Fibroblast of lung (primary cell): ENCODE measurements around the gene FMNL2. TPM values are rescaled to one million over a fixed set of nuclear protein-coding genes. Genes with fewer than 3 reads are reported as not detected.

ENCODE experiments used
- DNase-seq, 2 donors: peaks; one replicate each; pipeline versions ENCODE4 v3.0.0 to v3.0.0-alpha.2; 2010; ENCODE audit warnings: low read depth in 2 of 2
- H2AFZ ChIP-seq: 2 replicates; pipeline ENCODE4 v1.5.1; 2012; ENCODE audit warnings: low read length, control low read depth, inconsistent platforms
- H3K27ac ChIP-seq: 2 replicates; pipeline ENCODE4 v1.5.1; 2011; ENCODE audit warnings: low read length, control low read depth; ENCODE audit not compliant: insufficient read depth
- H3K27me3 ChIP-seq: 2 replicates; pipeline ENCODE4 v1.5.1; 2011; ENCODE audit warnings: mild to moderate bottlenecking, low read length; ENCODE audit not compliant: control insufficient read depth, insufficient read depth
- H3K36me3 ChIP-seq: 2 replicates; pipeline ENCODE4 v1.5.1; 2011; ENCODE audit warnings: low read length; ENCODE audit not compliant: control insufficient read depth, insufficient read depth
- H3K4me1 ChIP-seq: 2 replicates; pipeline ENCODE4 v1.5.1; 2011; ENCODE audit warnings: low read length; ENCODE audit not compliant: control insufficient read depth, insufficient read depth; ENCODE audit errors: extremely low read depth
- H3K4me2 ChIP-seq: 2 replicates; pipeline ENCODE4 v1.5.1; 2011; ENCODE audit warnings: low read length, control low read depth; ENCODE audit not compliant: insufficient read depth; ENCODE audit errors: extremely low read depth
- H3K4me3 ChIP-seq, 4 experiments: fragments of 200-600 bp in 1 of 4; sonication (generic) in 1 of 4; replicated peaks in 1 of 4; 2 replicates each; pipeline ENCODE4 v1.5.1; 2011 to 2016; ENCODE audit warnings: low read length in 4 of 4, low read depth in 3 of 4, mild to moderate bottlenecking in 3 of 4, control low read depth in 2 of 4, inconsistent platforms in 1 of 4, mixed read lengths in 1 of 4; ENCODE audit not compliant: insufficient read depth in 1 of 4; ENCODE audit errors: control extremely low read depth in 1 of 4
- H3K79me2 ChIP-seq: 2 replicates; pipeline ENCODE4 v1.5.1; 2012; ENCODE audit warnings: mild to moderate bottlenecking, low read length, inconsistent platforms; ENCODE audit not compliant: control insufficient read depth, insufficient read depth
- H3K9ac ChIP-seq: 2 replicates; pipeline ENCODE4 v1.5.1; 2011; ENCODE audit warnings: mild to moderate bottlenecking, low read length, control low read depth; ENCODE audit not compliant: insufficient read depth
- H3K9me3 ChIP-seq: 2 replicates; pipeline ENCODE4 v1.5.1; 2012; ENCODE audit warnings: low read depth, low read length; ENCODE audit not compliant: control insufficient read depth, insufficient read depth
- H4K20me1 ChIP-seq: 2 replicates; pipeline ENCODE4 v1.5.1; 2011; ENCODE audit warnings: low read length; ENCODE audit not compliant: control insufficient read depth, insufficient read depth; ENCODE audit errors: extremely low read depth
- EZH2 ChIP-seq: IDR thresholded peaks from 2 replicates; pipeline ENCODE4 v1.5.1; 2012; ENCODE audit warnings: low read length, control low read depth, mild to moderate bottlenecking; ENCODE audit errors: missing control alignments
- polyA plus RNA-seq, 2 donors: library from polyadenylated mRNA; depleted of rRNA in 1 of 2; stranded (reverse) in 1 of 2; unstranded in 1 of 2; fragments of >200 nt; gene quantifications; 2 replicates each; pipeline ENCODE4 v1.2.1, GENCODE V29; 2011 to 2012; ENCODE audit warnings: missing spikeins in 1 of 2
- total RNA-seq: library from RNA; depleted of rRNA; stranded (reverse); fragments of >200 nt; gene quantifications from 2 replicates; pipeline ENCODE4 v1.2.1, GENCODE V29; 2014
- TF ChIP-seq, protein P1 (sequence below), 2 donors: IDR thresholded peaks in 1 of 2; conservative IDR thresholded peaks in 1 of 2; 1 replicate in 1 of 2; 2 replicates in 1 of 2; pipeline ENCODE4 v1.5.1; 2011 to 2012; ENCODE audit warnings: low read length in 2 of 2, control low read depth in 1 of 2, inconsistent platforms in 1 of 2, low read depth in 1 of 2, mild to moderate bottlenecking in 1 of 2

The FMNL2 gene
- total and polyA plus RNA-seq, 2 donors (not counting 1 experiment from before 2014, with no cell fraction given), result 12.0 to 30.2 TPM

DNA sequence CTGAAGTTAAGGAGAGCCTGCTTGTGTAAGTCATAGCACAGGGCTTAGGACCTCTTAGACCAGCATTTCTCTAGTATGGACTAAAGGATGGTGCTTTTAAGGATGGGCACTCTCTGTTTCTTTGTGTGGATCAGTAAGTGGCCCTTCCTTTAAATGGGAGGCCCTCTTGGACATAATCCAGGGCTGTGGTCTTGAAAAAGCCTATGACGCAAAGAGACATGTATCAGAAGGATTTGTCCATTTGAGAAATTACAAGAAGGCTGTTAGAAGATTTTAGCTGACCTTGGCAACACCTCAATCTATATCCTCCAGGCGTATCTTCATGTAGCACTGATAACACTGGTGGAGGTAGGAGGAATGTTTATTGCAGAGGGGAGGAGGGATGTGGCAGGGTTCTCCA lies 303.1 kb downstream of the FMNL2 start:
- no peak overlapping the region for H3K4me3 ChIP-seq
- TF ChIP-seq EZH2, result no peak
- TF ChIP-seq, protein P1, sequence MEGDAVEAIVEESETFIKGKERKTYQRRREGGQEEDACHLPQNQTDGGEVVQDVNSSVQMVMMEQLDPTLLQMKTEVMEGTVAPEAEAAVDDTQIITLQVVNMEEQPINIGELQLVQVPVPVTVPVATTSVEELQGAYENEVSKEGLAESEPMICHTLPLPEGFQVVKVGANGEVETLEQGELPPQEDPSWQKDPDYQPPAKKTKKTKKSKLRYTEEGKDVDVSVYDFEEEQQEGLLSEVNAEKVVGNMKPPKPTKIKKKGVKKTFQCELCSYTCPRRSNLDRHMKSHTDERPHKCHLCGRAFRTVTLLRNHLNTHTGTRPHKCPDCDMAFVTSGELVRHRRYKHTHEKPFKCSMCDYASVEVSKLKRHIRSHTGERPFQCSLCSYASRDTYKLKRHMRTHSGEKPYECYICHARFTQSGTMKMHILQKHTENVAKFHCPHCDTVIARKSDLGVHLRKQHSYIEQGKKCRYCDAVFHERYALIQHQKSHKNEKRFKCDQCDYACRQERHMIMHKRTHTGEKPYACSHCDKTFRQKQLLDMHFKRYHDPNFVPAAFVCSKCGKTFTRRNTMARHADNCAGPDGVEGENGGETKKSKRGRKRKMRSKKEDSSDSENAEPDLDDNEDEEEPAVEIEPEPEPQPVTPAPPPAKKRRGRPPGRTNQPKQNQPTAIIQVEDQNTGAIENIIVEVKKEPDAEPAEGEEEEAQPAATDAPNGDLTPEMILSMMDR (conservative IDR thresholded peaks at IDR 0.05 in 1 of 2, IDR thresholded peaks at IDR 0.05 in 1 of 2; ENCODE audit: low read depth in 1 of 2, low read length in 2 of 2), result no peak

DNA sequence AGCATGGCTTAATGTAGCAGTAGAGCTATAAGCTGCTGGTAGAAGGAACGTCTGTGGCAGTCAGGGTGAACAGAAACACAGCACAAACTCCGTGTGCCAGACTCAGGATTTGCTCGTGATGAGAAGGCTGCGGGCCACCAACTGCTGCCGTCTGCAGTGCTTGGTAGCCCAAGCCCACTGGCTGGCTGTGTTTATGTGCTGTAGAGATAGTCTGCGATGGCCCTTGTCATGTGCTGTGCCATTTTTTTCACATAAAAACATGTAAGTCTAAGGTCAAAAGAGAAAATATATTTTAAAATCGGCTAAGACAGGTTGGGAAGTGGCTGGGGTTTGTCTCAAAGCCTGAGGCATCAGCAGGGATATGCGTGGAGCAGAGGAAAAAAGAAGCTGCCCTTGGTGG lies 303.6 kb downstream of the FMNL2 start:
- H4K20me1 ChIP-seq, result no peaks in the 10 kb centered on the region
- no peaks in the 10 kb centered on the region for H3K9me3 ChIP-seq
- no peak overlapping the region for H2AFZ ChIP-seq
- no peak overlapping the region for H3K27ac ChIP-seq
- no peaks in the 10 kb centered on the region for H3K4me1 ChIP-seq
- H3K27me3 ChIP-seq, result no peaks in the 10 kb centered on the region
- no peak for DNase-seq
- no peaks in the 10 kb centered on the region for H3K79me2 ChIP-seq
- TF ChIP-seq EZH2, result no peak
- TF ChIP-seq, protein P1 (conservative IDR thresholded peaks at IDR 0.05 in 1 of 2, IDR thresholded peaks at IDR 0.05 in 1 of 2; ENCODE audit: low read depth in 1 of 2, low read length in 2 of 2), result no peak
- no peak overlapping the region for H3K4me3 ChIP-seq
- no peak overlapping the region for H3K9ac ChIP-seq
- peaks cover 6% of the 10 kb centered on the region for H3K36me3 ChIP-seq
- H3K4me2 ChIP-seq, result no peak overlapping the region

More for the DNA sequence above, 303.1 kb downstream of the FMNL2 start:
- no peaks in the 10 kb centered on the region for H3K9me3 ChIP-seq
- H3K27ac ChIP-seq, result no peak overlapping the region
- H3K9ac ChIP-seq, result no peak overlapping the region
- H3K4me2 ChIP-seq, result no peak overlapping the region
- DNase-seq, result no peak
- H3K4me1 ChIP-seq, result no peaks in the 10 kb centered on the region
- H4K20me1 ChIP-seq, result no peaks in the 10 kb centered on the region
- no peaks in the 10 kb centered on the region for H3K79me2 ChIP-seq
- no peaks in the 10 kb centered on the region for H3K27me3 ChIP-seq
- H2AFZ ChIP-seq, result no peak overlapping the region
- peaks cover 6% of the 10 kb centered on the region for H3K36me3 ChIP-seq

DNA sequence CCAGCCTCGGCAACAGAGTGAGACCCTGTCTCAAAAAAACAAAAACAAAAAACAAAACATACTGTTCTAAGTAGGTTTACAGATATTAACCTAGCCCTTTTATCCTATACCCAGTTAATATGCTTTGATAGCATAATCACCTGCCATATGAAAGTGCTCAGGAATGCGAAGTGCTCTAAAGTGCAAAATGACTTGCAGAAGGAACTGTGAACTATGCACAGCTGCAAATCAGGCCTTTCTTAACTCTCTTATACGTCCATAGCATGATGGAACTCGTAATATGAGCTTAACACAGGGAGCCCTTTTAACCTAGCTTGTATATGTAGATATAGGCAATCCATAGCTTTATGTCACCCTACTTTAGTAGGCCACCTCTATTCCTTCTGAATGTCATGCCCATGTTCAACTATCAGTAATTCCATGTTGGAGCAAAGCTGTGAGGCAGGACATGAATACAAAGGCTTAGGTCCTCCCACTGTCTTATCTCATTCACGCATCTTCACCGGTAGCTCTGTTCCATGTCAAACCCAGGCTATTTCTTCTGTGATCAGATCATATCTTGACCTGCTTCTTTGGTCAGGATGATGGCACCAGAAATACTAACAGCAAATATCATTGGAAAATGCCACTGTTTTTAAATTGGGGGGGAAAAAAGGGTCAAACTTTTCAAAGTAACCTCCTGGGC lies 309.4 kb downstream of the FMNL2 start:
- peaks cover 6% of the 10 kb centered on the region for H3K36me3 ChIP-seq
- H3K27me3 ChIP-seq, result no peaks in the 10 kb centered on the region
- H3K9me3 ChIP-seq, result no peaks in the 10 kb centered on the region
- DNase-seq, result no peak
- no peak overlapping the region for H3K4me2 ChIP-seq
- H3K9ac ChIP-seq, result no peak overlapping the region
- no peak overlapping the region for H2AFZ ChIP-seq
- no peak overlapping the region for H3K4me3 ChIP-seq
- no peak for TF ChIP-seq EZH2
- TF ChIP-seq, protein P1 (conservative IDR thresholded peaks at IDR 0.05 in 1 of 2, IDR thresholded peaks at IDR 0.05 in 1 of 2; ENCODE audit: low read depth in 1 of 2, low read length in 2 of 2), result no peak
- no peak overlapping the region for H3K27ac ChIP-seq
- H3K4me1 ChIP-seq, result peaks cover 8% of the 10 kb centered on the region
- H3K79me2 ChIP-seq, result no peaks in the 10 kb centered on the region
- H4K20me1 ChIP-seq, result no peaks in the 10 kb centered on the region
